HEK293 (cell line): ENCODE data around the gene IGSF11.

Source experiments
- CTCF ChIA-PET: fragments of 350-600 bp; formaldehyde crosslinking; extraction: SDS; loops from one replicate; lab custom pipeline; 2021; ENCODE audit warnings: antibody characterized with exemption; lab: Yijun Ruan, JAX
- POLR2A ChIA-PET: fragments of 300-600 bp; formaldehyde crosslinking; extraction: SDS; loops from one replicate; lab custom pipeline; 2020; ENCODE audit warnings: antibody characterized with exemption, inconsistent platforms; lab: Yijun Ruan, JAX
- H3K27ac ChIP-seq: fragments of 200-500 bp; sonication (Bioruptor generic); 2 replicates; pipeline ENCODE4 v1.5.1; 2014; ENCODE audit warnings: low read depth, low read length, control low read depth, inconsistent platforms; ENCODE audit errors: extremely low read depth
- H3K36me3 ChIP-seq, 2 experiments: fragments of 200-500 bp in 1 of 2; sonication (Bioruptor generic) in 1 of 2; 1 replicate in 1 of 2; 2 replicates in 1 of 2; pipeline ENCODE4 v1.5.1; 2014 to 2017; ENCODE audit warnings: inconsistent platforms in 2 of 2, low read length in 2 of 2; ENCODE audit not compliant: control insufficient read depth in 2 of 2, insufficient read depth in 1 of 2
- H3K4me1 ChIP-seq: fragments of 200-500 bp; sonication (Bioruptor generic); 2 replicates; pipeline ENCODE4 v1.5.1; 2014; ENCODE audit warnings: mild to moderate bottlenecking, low read length, inconsistent platforms; ENCODE audit not compliant: control insufficient read depth, insufficient read depth
- H3K4me3 ChIP-seq: 2 replicates; pipeline ENCODE4 v1.5.1; 2011; ENCODE audit warnings: low read depth, mild to moderate bottlenecking, control low read depth, low read length, moderate library complexity
- H3K9me3 ChIP-seq: fragments of 200-500 bp; sonication (Bioruptor generic); 2 replicates; pipeline ENCODE4 v1.5.1; 2014; ENCODE audit warnings: low read depth, low read length, inconsistent platforms; ENCODE audit not compliant: control insufficient read depth, insufficient read depth
- AEBP2 ChIP-seq: fragments of 450-650 bp; formaldehyde crosslinking; IDR thresholded peaks from 2 replicates; pipeline ENCODE4 v1.5.1; 2016; ENCODE audit warnings: missing biosample characterization, missing genetic modification characterization, borderline replicate concordance
- GFI1B ChIP-seq: fragments of 450-650 bp; formaldehyde crosslinking; IDR thresholded peaks from 2 replicates; pipeline ENCODE4 v1.5.1; 2016; ENCODE audit warnings: missing biosample characterization, missing genetic modification characterization
- GLI4 ChIP-seq: fragments of 450-650 bp; formaldehyde crosslinking; IDR thresholded peaks from 2 replicates; pipeline ENCODE4 v1.5.1; 2016; ENCODE audit warnings: missing biosample characterization, missing genetic modification characterization
- REPIN1 ChIP-seq: fragments of 450-650 bp; formaldehyde crosslinking; IDR thresholded peaks from 2 replicates; pipeline ENCODE4 v1.5.1; 2017; ENCODE audit warnings: missing biosample characterization, missing genetic modification characterization, low read depth
- SCRT2 ChIP-seq: fragments of 450-650 bp; formaldehyde crosslinking; IDR thresholded peaks from 2 replicates; pipeline ENCODE4 v1.5.1; 2016; ENCODE audit warnings: missing biosample characterization, missing genetic modification characterization
- SP3 ChIP-seq: fragments of 450-650 bp; formaldehyde crosslinking; IDR thresholded peaks from 2 replicates; pipeline ENCODE4 v1.5.1; 2016; ENCODE audit warnings: missing biosample characterization, missing genetic modification characterization
- TCF7L2 ChIP-seq: IDR thresholded peaks from 2 replicates; pipeline ENCODE4 v1.6.1; 2011; ENCODE audit warnings: low read depth, mild to moderate bottlenecking, inconsistent platforms, low read length, moderate library complexity, borderline replicate concordance
- ZNF121 ChIP-seq: fragments of 450-650 bp; formaldehyde crosslinking; IDR thresholded peaks from 2 replicates; pipeline ENCODE4 v1.5.1; 2016; ENCODE audit warnings: missing biosample characterization, missing genetic modification characterization
- ZNF140 ChIP-seq: fragments of 450-650 bp; formaldehyde crosslinking; IDR thresholded peaks from 2 replicates; pipeline ENCODE4 v1.5.1; 2016; ENCODE audit warnings: missing biosample characterization, missing genetic modification characterization
- ZNF175 ChIP-seq: fragments of 450-650 bp; formaldehyde crosslinking; IDR thresholded peaks from 2 replicates; pipeline ENCODE4 v1.5.1; 2016; ENCODE audit warnings: missing biosample characterization, missing genetic modification characterization
- ZNF19 ChIP-seq: fragments of 450-650 bp; formaldehyde crosslinking; IDR thresholded peaks from 2 replicates; pipeline ENCODE4; 2016; ENCODE audit warnings: missing biosample characterization, missing genetic modification characterization, low read depth
- ZNF48 ChIP-seq: fragments of 450-650 bp; formaldehyde crosslinking; IDR thresholded peaks from 2 replicates; pipeline ENCODE4 v1.5.1; 2016; ENCODE audit warnings: missing biosample characterization, missing genetic modification characterization
- ZNF510 ChIP-seq: fragments of 450-650 bp; formaldehyde crosslinking; IDR thresholded peaks from 2 replicates; pipeline ENCODE4 v1.5.1; 2018; ENCODE audit warnings: mild to moderate bottlenecking, missing genetic modification characterization, missing biosample characterization; ENCODE audit not compliant: insufficient replicate concordance
- ZNF561 ChIP-seq: fragments of 450-650 bp; IDR thresholded peaks from 2 replicates; pipeline ENCODE4 v1.5.1; 2018; ENCODE audit warnings: missing biosample characterization, missing genetic modification characterization, borderline replicate concordance
- ZNF585B ChIP-seq: fragments of 450-650 bp; formaldehyde crosslinking; IDR thresholded peaks from 2 replicates; pipeline ENCODE4 v1.5.1; 2016; ENCODE audit warnings: missing biosample characterization, missing genetic modification characterization
- ZNF621 ChIP-seq: fragments of 450-650 bp; formaldehyde crosslinking; IDR thresholded peaks from 2 replicates; pipeline ENCODE4 v1.5.1; 2017; ENCODE audit warnings: missing biosample characterization, missing genetic modification characterization
- ZNF776 ChIP-seq: fragments of 450-650 bp; formaldehyde crosslinking; IDR thresholded peaks from 2 replicates; pipeline ENCODE4 v1.5.0; 2017; ENCODE audit warnings: missing biosample characterization, missing genetic modification characterization, borderline replicate concordance
- ZNF777 ChIP-seq: fragments of 450-650 bp; formaldehyde crosslinking; IDR thresholded peaks from 2 replicates; pipeline ENCODE4 v1.5.1; 2017; ENCODE audit warnings: missing biosample characterization, missing genetic modification characterization, borderline replicate concordance
- ZNF791 ChIP-seq: fragments of 450-650 bp; formaldehyde crosslinking; IDR thresholded peaks from 2 replicates; pipeline ENCODE4 v1.5.1; 2016; ENCODE audit warnings: missing biosample characterization, missing genetic modification characterization
- ZSCAN23 ChIP-seq: fragments of 450-650 bp; formaldehyde crosslinking; IDR thresholded peaks from 2 replicates; pipeline ENCODE4 v1.5.1; 2016; ENCODE audit warnings: missing biosample characterization, missing genetic modification characterization
- TF ChIP-seq, protein P1 (sequence below): fragments of 450-650 bp; formaldehyde crosslinking; IDR thresholded peaks from 2 replicates; pipeline ENCODE4 v1.5.1; 2016; ENCODE audit warnings: missing biosample characterization, missing genetic modification characterization
- TF ChIP-seq, protein P2 (sequence below): fragments of 450-650 bp; formaldehyde crosslinking; IDR thresholded peaks from 2 replicates; pipeline ENCODE4 v1.5.1; 2016; ENCODE audit warnings: missing biosample characterization, missing genetic modification characterization
- TF ChIP-seq, protein P3 (sequence below): fragments of 450-650 bp; formaldehyde crosslinking; IDR thresholded peaks from 2 replicates; pipeline ENCODE4 v1.5.1; 2017; ENCODE audit warnings: missing biosample characterization, missing genetic modification characterization

IGSF11 gene

GRCh38 chr3:119013951-119014350 is 20.7 kb downstream of the IGSF11 start:
- no peak overlapping the region for H3K27ac ChIP-seq
- POLR2A ChIA-PET: no interaction called here
- TF ChIP-seq ZNF121 (tag by site-specific recombination) (no peak), SP3 (no peak), SCRT2 (tag by site-specific recombination) (no peak), ZNF621 (tag by site-specific recombination) (no peak), GLI4 (tag by site-specific recombination) (no peak), ZNF776 (tag by site-specific recombination) (no peak), ZNF561 (tag by site-specific recombination) (no peak)
- TF ChIP-seq, protein P1, sequence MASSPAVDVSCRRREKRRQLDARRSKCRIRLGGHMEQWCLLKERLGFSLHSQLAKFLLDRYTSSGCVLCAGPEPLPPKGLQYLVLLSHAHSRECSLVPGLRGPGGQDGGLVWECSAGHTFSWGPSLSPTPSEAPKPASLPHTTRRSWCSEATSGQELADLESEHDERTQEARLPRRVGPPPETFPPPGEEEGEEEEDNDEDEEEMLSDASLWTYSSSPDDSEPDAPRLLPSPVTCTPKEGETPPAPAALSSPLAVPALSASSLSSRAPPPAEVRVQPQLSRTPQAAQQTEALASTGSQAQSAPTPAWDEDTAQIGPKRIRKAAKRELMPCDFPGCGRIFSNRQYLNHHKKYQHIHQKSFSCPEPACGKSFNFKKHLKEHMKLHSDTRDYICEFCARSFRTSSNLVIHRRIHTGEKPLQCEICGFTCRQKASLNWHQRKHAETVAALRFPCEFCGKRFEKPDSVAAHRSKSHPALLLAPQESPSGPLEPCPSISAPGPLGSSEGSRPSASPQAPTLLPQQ: no peak
- TF ChIP-seq, all 188 proteins: peak for 0
- Histone ChIP-seq H3K4me3 (no peak overlapping the region), H3K4me1 (no peaks in the 10 kb centered on the region), H3K9me3 (no peaks in the 10 kb centered on the region), H3K36me3 (no peaks in the 10 kb centered on the region)
- CTCF ChIA-PET: no interaction called here

GRCh38 chr3:119011528-119011927 is 23.1 kb downstream of the IGSF11 start:
- H3K36me3 ChIP-seq: no peaks in the 10 kb centered on the region
- H3K4me1 ChIP-seq: no peaks in the 10 kb centered on the region
- TF ChIP-seq, protein P2, sequence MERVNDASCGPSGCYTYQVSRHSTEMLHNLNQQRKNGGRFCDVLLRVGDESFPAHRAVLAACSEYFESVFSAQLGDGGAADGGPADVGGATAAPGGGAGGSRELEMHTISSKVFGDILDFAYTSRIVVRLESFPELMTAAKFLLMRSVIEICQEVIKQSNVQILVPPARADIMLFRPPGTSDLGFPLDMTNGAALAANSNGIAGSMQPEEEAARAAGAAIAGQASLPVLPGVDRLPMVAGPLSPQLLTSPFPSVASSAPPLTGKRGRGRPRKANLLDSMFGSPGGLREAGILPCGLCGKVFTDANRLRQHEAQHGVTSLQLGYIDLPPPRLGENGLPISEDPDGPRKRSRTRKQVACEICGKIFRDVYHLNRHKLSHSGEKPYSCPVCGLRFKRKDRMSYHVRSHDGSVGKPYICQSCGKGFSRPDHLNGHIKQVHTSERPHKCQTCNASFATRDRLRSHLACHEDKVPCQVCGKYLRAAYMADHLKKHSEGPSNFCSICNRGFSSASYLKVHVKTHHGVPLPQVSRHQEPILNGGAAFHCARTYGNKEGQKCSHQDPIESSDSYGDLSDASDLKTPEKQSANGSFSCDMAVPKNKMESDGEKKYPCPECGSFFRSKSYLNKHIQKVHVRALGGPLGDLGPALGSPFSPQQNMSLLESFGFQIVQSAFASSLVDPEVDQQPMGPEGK: no peak
- no peak for TF ChIP-seq TCF7L2
- no peak for TF ChIP-seq AEBP2 (tag by site-specific recombination)
- no peak for TF ChIP-seq ZNF19
- TF ChIP-seq ZNF777 (tag by site-specific recombination): no peak
- TF ChIP-seq ZNF585B: no peak
- no peak for TF ChIP-seq REPIN1
- H3K9me3 ChIP-seq: no peaks in the 10 kb centered on the region
- POLR2A ChIA-PET: no interaction called here
- CTCF ChIA-PET: interaction anchor here (0.7 kb wide), 1 partner anchor 22 kb away, joined by 6 read pairs; no protein-coding TSS in a partner anchor
- H3K4me3 ChIP-seq: no peak overlapping the region
- H3K27ac ChIP-seq: no peak overlapping the region

- no peaks in the 10 kb centered on the region for H3K36me3 ChIP-seq
- POLR2A ChIA-PET: no interaction called here
- no peaks in the 10 kb centered on the region for H3K9me3 ChIP-seq
- CTCF ChIA-PET: no interaction called here
- H3K4me3 ChIP-seq: no peak overlapping the region
- H3K27ac ChIP-seq: no peak overlapping the region
- no peaks in the 10 kb centered on the region for H3K4me1 ChIP-seq
- TF ChIP-seq ZNF510 (tag by site-specific recombination) (no peak), ZNF791 (no peak), ZNF140 (tag by site-specific recombination) (no peak), ZSCAN23 (tag by site-specific recombination) (no peak), ZNF175 (tag by site-specific recombination) (no peak), ZNF48 (no peak), GFI1B (no peak)
- TF ChIP-seq, protein P3, sequence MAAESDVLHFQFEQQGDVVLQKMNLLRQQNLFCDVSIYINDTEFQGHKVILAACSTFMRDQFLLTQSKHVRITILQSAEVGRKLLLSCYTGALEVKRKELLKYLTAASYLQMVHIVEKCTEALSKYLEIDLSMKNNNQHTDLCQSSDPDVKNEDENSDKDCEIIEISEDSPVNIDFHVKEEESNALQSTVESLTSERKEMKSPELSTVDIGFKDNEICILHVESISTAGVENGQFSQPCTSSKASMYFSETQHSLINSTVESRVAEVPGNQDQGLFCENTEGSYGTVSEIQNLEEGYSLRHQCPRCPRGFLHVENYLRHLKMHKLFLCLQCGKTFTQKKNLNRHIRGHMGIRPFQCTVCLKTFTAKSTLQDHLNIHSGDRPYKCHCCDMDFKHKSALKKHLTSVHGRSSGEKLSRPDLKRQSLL (tag by site-specific recombination): no peak
- TF ChIP-seq, protein P2: no peak
Measured at GRCh38 chr3:118997190-118997589, 37.5 kb downstream of the IGSF11 start.
